ENCODE measurements around the gene CCDC88C. TPM values are rescaled to one million over a fixed set of nuclear protein-coding genes. Genes with fewer than 3 reads are reported as not detected.

Gene CCDC88C
- total RNA-seq, 2 donors from 2014 or later, result 36.3 to 57.4 TPM

- Histone ChIP-seq H3K36me3 (replicated peaks in 1 of 2; ENCODE audit: insufficient read depth in 1 of 2, low read depth in 2 of 2) (no peaks in the 10 kb centered on the region), H3K4me3 (no peak overlapping the region), H3K27ac (peak overlapping the region; percentile 39 to 76 (median 62)), H3K27me3 (no peaks in the 10 kb centered on the region), H3K4me1 (peaks cover 59% of the 10 kb centered on the region), H3K9me3 (no peaks in the 10 kb centered on the region)
- intact Hi-C loops (cut with DNase I), result no loop called here
- no peak for DNase-seq
- no peak for TF ChIP-seq POLR2A (IDR thresholded peaks at IDR 0.05)
- no peak for TF ChIP-seq CTCF (IDR thresholded peaks at IDR 0.05)
- WGBS, 2 donors, result 89 to 93% methylated on average over 3 of the region's 3 CpGs
- no peak for ATAC-seq
These were observed 3.2 kb downstream of the CCDC88C start for GRCh38 chr14:91414475-91414833.

- Histone ChIP-seq H3K27ac (peak overlapping the region; percentile 44 to 76 (median 70)), H3K4me1 (peaks cover 56% of the 10 kb centered on the region), H3K9me3 (no peaks in the 10 kb centered on the region), H3K36me3 (replicated peaks in 1 of 2; ENCODE audit: insufficient read depth in 1 of 2, low read depth in 2 of 2) (no peaks in the 10 kb centered on the region), H3K27me3 (no peaks in the 10 kb centered on the region), H3K4me3 (no peak overlapping the region)
- intact Hi-C loops (cut with DNase I), result no loop called here
- ATAC-seq (peak; percentile 83), DNase-seq (peak; percentile 93 to 97 (median 95))
- 41 to 61% methylated on average over 10 to 11 of the region's 11 CpGs for WGBS, 2 donors
- no peak for TF ChIP-seq CTCF (IDR thresholded peaks at IDR 0.05)
- peak in 2 of 3 donors; percentile 13 to 39 for TF ChIP-seq POLR2A (IDR thresholded peaks at IDR 0.05)
These were observed 3.8 kb downstream of the CCDC88C start for GRCh38 chr14:91413547-91414474.

- WGBS, 2 donors, result 81 to 85% methylated on average over 5 of the region's 5 CpGs
- no peak for ATAC-seq
- peak overlapping the region; percentile 44 to 76 (median 70) for H3K27ac ChIP-seq
These were observed 4.7 kb downstream of the CCDC88C start for GRCh38 chr14:91412939-91413338.

GRCh38 chr14:91410771-91411536 is 6.7 kb downstream of the CCDC88C start:
- DNase-seq, result no peak
- ATAC-seq, result no peak
- Histone ChIP-seq H3K36me3 (replicated peaks in 1 of 2; ENCODE audit: insufficient read depth in 1 of 2, low read depth in 2 of 2) (no peaks in the 10 kb centered on the region), H3K27ac (no peak overlapping the region), H3K4me1 (peaks cover 38% of the 10 kb centered on the region), H3K4me3 (no peak overlapping the region), H3K27me3 (no peaks in the 10 kb centered on the region), H3K9me3 (no peaks in the 10 kb centered on the region)
- WGBS, 2 donors, result 74 to 82% methylated on average over 12 of the region's 12 CpGs
- TF ChIP-seq POLR2A (IDR thresholded peaks at IDR 0.05) (no peak), CTCF (IDR thresholded peaks at IDR 0.05) (no peak)
- intact Hi-C loops (cut with DNase I), result no loop called here

More at GRCh38 chr14:91412939-91413338, 4.7 kb downstream of the CCDC88C start:
- Histone ChIP-seq H3K9me3 (no peaks in the 10 kb centered on the region), H3K27me3 (no peaks in the 10 kb centered on the region), H3K4me3 (no peak overlapping the region), H3K4me1 (peaks cover 48% of the 10 kb centered on the region), H3K36me3 (replicated peaks in 1 of 2; ENCODE audit: insufficient read depth in 1 of 2, low read depth in 2 of 2) (no peaks in the 10 kb centered on the region)
- no peak for DNase-seq
- TF ChIP-seq POLR2A (IDR thresholded peaks at IDR 0.05), result no peak
- no peak for TF ChIP-seq CTCF (IDR thresholded peaks at IDR 0.05)
- intact Hi-C loops (cut with DNase I), result no loop called here
